GM10248 (cell line): ENCODE measurements around the gene PSMB10.

ENCODE experiments used
- CTCF ChIA-PET: fragments of 300-600 bp; sonication (Branson Sonifier 250); formaldehyde crosslinking; extraction: SDS; loops from one replicate; lab custom pipeline; 2021; ENCODE audit warnings: antibody characterized with exemption; lab: Yijun Ruan, JAX
- POLR2A ChIA-PET: fragments of 350-650 bp; sonication (Branson Sonifier 250); formaldehyde crosslinking; extraction: SDS; loops from one replicate; lab custom pipeline; 2020; ENCODE audit warnings: antibody characterized with exemption; lab: Yijun Ruan, JAX
- DNase-seq: peaks from one replicate; pipeline ENCODE4 v3.0.0; 2012; ENCODE audit errors: extremely low spot score
- TF ChIP-seq, protein P1 (sequence below): IDR thresholded peaks from 2 replicates; pipeline ENCODE4 v1.5.1; 2012; ENCODE audit warnings: mild to moderate bottlenecking, low read depth; ENCODE audit errors: extremely low read depth, missing control alignments, control extremely low read depth

PSMB10 gene

DNA sequence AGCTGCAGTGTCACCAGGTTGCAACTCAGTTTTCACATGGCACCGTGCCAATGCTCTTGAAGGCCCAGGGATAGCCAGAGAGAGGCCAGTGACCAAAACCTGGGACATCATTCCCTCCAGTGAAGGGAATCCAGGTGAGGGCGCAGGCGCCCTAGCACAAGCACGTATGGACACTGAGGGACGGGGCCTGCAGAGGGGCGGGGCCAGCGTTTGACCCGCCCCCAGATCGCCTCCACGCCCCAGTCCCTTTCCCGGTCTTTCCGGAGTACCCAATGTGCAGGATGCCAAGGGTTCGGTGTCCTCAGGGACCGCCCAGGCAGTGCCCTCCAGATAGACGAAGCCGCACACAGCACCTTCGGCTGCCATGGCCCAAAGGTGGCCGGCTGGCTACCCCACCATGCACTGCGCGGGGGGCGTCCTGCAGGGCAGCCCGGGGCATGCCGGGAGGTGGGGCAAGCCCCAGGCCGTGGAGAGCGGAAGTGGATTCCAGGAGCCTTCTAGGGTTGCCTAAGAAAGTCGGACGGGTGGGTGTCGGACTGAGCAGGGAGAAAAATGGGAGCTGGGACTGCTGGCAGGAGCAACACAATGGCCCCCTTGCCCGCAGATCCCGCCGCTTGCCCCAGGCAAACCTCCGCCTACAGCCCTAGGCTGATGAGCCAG, 27.1 kb upstream of the PSMB10 start:
- CTCF ChIA-PET: interaction anchor here (0.7 to 2.2 kb wide), 3 partner anchors 31 to 77 kb away, joined by 3 to 9 read pairs (median 5); no protein-coding TSS in a partner anchor
- no peak for DNase-seq
- POLR2A ChIA-PET: interaction anchor here (0.7 kb wide), 1 partner anchor 28 kb away, joined by 3 read pairs; no protein-coding TSS in a partner anchor
- TF ChIP-seq, protein P1, sequence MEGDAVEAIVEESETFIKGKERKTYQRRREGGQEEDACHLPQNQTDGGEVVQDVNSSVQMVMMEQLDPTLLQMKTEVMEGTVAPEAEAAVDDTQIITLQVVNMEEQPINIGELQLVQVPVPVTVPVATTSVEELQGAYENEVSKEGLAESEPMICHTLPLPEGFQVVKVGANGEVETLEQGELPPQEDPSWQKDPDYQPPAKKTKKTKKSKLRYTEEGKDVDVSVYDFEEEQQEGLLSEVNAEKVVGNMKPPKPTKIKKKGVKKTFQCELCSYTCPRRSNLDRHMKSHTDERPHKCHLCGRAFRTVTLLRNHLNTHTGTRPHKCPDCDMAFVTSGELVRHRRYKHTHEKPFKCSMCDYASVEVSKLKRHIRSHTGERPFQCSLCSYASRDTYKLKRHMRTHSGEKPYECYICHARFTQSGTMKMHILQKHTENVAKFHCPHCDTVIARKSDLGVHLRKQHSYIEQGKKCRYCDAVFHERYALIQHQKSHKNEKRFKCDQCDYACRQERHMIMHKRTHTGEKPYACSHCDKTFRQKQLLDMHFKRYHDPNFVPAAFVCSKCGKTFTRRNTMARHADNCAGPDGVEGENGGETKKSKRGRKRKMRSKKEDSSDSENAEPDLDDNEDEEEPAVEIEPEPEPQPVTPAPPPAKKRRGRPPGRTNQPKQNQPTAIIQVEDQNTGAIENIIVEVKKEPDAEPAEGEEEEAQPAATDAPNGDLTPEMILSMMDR: no peak

DNA sequence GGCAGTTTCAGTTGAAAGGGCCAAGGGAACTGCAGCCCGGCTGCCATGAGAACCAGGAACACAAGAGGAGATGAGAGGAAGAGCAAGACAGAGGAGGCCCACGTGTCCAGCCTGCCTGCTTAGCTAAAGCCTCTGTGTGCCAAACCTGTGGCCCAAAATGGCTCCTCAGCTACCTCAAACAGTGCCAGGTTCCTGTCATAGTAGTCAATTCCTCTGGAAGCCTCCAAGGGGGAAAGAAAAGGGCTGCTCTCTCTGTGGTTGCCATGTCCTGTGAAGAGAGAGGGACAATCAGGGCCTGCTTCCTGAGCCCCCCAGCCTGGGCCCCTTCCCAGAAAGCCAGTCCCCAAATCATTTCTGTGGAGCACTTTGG, 26.6 kb upstream of the PSMB10 start:
- TF ChIP-seq, protein P1: no peak
- POLR2A ChIA-PET: interaction anchor here (0.8 kb wide), 1 partner anchor 28 kb away, joined by 3 read pairs; no protein-coding TSS in a partner anchor
- CTCF ChIA-PET: interaction anchor here (1.2 to 1.5 kb wide), 2 partner anchors 21 to 77 kb away, joined by 3 to 4 read pairs; no protein-coding TSS in a partner anchor
- DNase-seq: no peak

GRCh38 chr16:67962135-67962534, 25.5 kb upstream of the PSMB10 start:
- ChIA-PET POLR2A (no interaction called here), CTCF (interaction anchor here (1.2 to 1.5 kb wide), 2 partner anchors 19 to 78 kb away, joined by 3 to 4 read pairs; no protein-coding TSS in a partner anchor)
- TF ChIP-seq, protein P1: no peak
- DNase-seq: no peak

DNA sequence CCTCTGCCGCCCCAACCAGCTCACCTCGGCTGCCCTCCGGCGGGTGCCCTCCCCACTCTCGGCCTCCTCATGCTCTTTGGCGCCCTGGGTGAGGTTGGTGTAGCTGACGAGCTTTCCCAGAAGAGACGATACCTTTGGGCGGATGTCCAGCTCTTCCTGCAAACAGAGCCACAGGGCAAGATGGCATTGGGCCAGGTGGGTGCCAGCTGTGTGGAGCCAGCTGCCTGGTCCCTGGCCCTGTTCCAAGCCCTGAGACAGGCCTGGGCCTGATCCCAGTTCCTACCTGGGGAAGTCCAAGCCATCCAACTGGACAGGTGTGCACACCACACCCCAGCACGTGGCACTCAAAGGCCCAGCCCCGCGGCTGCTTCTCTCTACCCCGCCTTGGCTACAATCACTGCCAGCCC, 24.9 kb upstream of the PSMB10 start:
- DNase-seq: no peak
- TF ChIP-seq, protein P1: no peak
- ChIA-PET POLR2A (no interaction called here), CTCF (no interaction called here)

DNA sequence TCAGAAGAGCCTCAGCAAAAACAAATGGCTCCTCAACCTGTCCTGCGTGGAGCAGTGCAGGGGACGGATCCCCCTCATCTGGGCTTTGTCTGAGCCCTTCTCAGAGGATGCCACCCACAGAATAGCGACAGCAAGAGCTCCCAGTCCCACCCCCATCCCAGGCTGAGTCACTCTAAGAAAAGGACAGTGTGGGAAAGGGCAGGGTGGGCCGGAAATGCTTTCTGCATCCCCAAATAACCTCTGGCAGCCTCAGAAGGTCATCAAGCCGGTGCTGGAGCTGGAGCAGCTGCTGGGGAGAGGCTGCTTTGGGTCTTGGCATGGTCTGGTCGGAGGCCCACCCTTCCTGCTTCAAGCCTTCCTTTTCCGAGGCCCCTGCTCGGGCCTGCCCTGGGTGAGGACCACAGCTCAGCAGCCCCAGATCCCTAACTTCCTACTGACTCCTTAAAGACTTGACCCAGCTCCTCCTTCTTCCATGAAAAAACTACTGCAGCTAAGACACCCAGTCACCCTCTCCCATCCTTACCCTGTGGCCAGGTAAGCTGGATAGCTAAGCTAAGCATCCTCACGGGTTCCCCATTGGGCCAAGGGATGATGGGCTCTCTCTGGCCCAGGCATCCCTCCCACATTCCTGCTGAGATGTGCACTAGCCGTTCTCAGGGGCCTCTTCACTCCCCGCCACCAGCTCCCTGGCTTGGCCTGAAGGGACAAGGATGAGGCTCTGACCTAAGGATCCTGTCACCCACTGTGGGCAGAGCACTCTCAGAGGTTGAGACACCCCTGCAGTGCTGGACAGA, 23.1 kb upstream of the PSMB10 start:
- DNase-seq: no peak
- ChIA-PET CTCF (interaction anchor here (1.3 to 2.1 kb wide), 6 partner anchors 10 to 106 kb away, joined by 4 to 9 read pairs (median 5); no protein-coding TSS in a partner anchor), POLR2A (interaction anchor here (0.5 to 0.7 kb wide), 3 partner anchors 9 to 332 kb away, joined by 3 to 4 read pairs (median 4); no protein-coding TSS in a partner anchor)
- TF ChIP-seq, protein P1: no peak

DNA sequence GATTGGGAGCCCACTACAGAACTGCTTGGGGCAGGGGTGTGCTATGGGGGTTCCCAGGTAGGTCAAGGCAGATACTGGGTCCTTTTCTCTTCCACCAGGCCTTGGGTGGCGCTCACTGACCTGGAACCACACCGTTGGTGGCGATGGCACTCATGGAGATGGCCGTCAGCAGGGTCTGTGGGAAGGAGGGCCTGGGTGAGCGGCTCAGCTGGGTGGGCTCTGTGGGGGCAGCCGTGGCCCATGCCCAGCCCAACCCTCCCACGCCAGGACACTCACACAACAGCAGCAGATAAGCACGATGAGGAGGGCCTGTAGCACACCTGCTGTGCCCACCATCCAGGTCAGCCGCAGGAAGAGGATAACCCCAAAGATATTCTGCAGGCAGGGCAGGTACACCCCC, 21.0 kb upstream of the PSMB10 start:
- no peak for DNase-seq
- ChIA-PET CTCF (interaction anchor here (2.4 kb wide), 1 partner anchor 15 kb away, joined by 5 read pairs; no protein-coding TSS in a partner anchor), POLR2A (no interaction called here)
- TF ChIP-seq, protein P1: no peak
